Skeletal muscle tissue (tissue), 4 donors: ENCODE data around the gene DCAF8. TPM values are rescaled to one million over a fixed set of nuclear protein-coding genes. Genes with fewer than 3 reads are reported as not detected.

Experiments
- H3K27ac ChIP-seq: one replicate; pipeline ENCODE4 v1.7.0; 2013; ENCODE audit warnings: mild to moderate bottlenecking, low read depth, low read length, inconsistent platforms
- H3K27me3 ChIP-seq, 3 donors: one replicate each; pipeline ENCODE4 v1.7.0; 2013; ENCODE audit warnings: low read length in 3 of 3; ENCODE audit not compliant: control insufficient read depth in 3 of 3, insufficient read depth in 3 of 3
- H3K36me3 ChIP-seq, 3 donors: one replicate each; pipeline ENCODE4 v1.7.0; 2013; ENCODE audit warnings: low read length in 3 of 3; ENCODE audit not compliant: control insufficient read depth in 3 of 3, insufficient read depth in 3 of 3
- H3K4me1 ChIP-seq, 3 donors: one replicate each; pipeline ENCODE4 v1.7.0; 2013; ENCODE audit warnings: low read length in 3 of 3, mild to moderate bottlenecking in 3 of 3; ENCODE audit not compliant: control insufficient read depth in 3 of 3, insufficient read depth in 3 of 3
- H3K4me3 ChIP-seq, 3 donors: one replicate each; pipeline ENCODE4 v1.7.0; 2013; ENCODE audit warnings: low read length in 3 of 3
- H3K9ac ChIP-seq, 3 donors: one replicate each; pipeline ENCODE4 v1.7.0; 2013; ENCODE audit warnings: low read length in 3 of 3, mild to moderate bottlenecking in 3 of 3, moderate library complexity in 2 of 3, low read depth in 1 of 3
- H3K9me3 ChIP-seq, 3 donors: one replicate each; pipeline ENCODE4 v1.7.0; 2013; ENCODE audit warnings: low read length in 3 of 3; ENCODE audit not compliant: control insufficient read depth in 3 of 3
- total RNA-seq: library from RNA; depleted of rRNA; stranded (reverse); fragments of >200 nt; gene quantifications from one replicate; pipeline ENCODE4 v1.2.3, GENCODE V29; 2014
- donor health status: Osteomylitis.

The DCAF8 gene
- total RNA-seq, 1 donor from 2014 or later, result 63.2 TPM

GRCh38 chr1:160220301-160220700, 42.0 kb downstream of the DCAF8 start:
- no peak overlapping the region for H3K4me3 ChIP-seq
- no peak overlapping the region for H3K27ac ChIP-seq
- H3K9me3 ChIP-seq, result no peaks in the 10 kb centered on the region
- peaks cover 76 to 94% (median 86%) of the 10 kb centered on the region in 3 donors for H3K36me3 ChIP-seq
- H3K27me3 ChIP-seq, result no peaks in the 10 kb centered on the region
- H3K9ac ChIP-seq, result peak overlapping the region in 1 of 3 donors; percentile 9
- peaks cover 18 to 21% (median 20%) of the 10 kb centered on the region in 3 donors for H3K4me1 ChIP-seq

GRCh38 chr1:160219062-160219929, 43.1 kb downstream of the DCAF8 start:
- H3K4me3 ChIP-seq, result no peak overlapping the region
- peak overlapping the region; percentile 63 for H3K27ac ChIP-seq
- H3K27me3 ChIP-seq, result no peaks in the 10 kb centered on the region
- peaks cover 72 to 90% (median 84%) of the 10 kb centered on the region in 3 donors for H3K36me3 ChIP-seq
- peaks cover 18 to 21% (median 20%) of the 10 kb centered on the region in 3 donors for H3K4me1 ChIP-seq
- H3K9ac ChIP-seq, result peak overlapping the region; percentile 23 to 41 (median 41)
- no peaks in the 10 kb centered on the region for H3K9me3 ChIP-seq

- Histone ChIP-seq H3K4me3 (no peak overlapping the region), H3K36me3 (peaks cover 71 to 89% (median 84%) of the 10 kb centered on the region in 3 donors), H3K9me3 (no peaks in the 10 kb centered on the region), H3K4me1 (peaks cover 18 to 21% (median 20%) of the 10 kb centered on the region in 3 donors), H3K27me3 (no peaks in the 10 kb centered on the region), H3K27ac (peak overlapping the region; percentile 18), H3K9ac (no peak overlapping the region)
These were observed 44.8 kb downstream of the DCAF8 start for GRCh38 chr1:160217481-160218051.

GRCh38 chr1:160216301-160216700, 46.0 kb downstream of the DCAF8 start:
- no peaks in the 10 kb centered on the region for H3K9me3 ChIP-seq
- H3K9ac ChIP-seq, result no peak overlapping the region
- H3K36me3 ChIP-seq, result peaks cover 72 to 86% (median 84%) of the 10 kb centered on the region in 3 donors
- H3K4me3 ChIP-seq, result no peak overlapping the region
- no peaks in the 10 kb centered on the region for H3K27me3 ChIP-seq
- no peak overlapping the region for H3K27ac ChIP-seq
- H3K4me1 ChIP-seq, result peaks cover 18 to 21% (median 20%) of the 10 kb centered on the region in 3 donors

- Histone ChIP-seq H3K9ac (no peak overlapping the region), H3K4me1 (peaks cover 27 to 31% (median 30%) of the 10 kb centered on the region in 3 donors), H3K36me3 (peaks cover 60 to 78% (median 73%) of the 10 kb centered on the region in 3 donors)
These were observed 47.7 kb downstream of the DCAF8 start for GRCh38 chr1:160214481-160215140.

GRCh38 chr1:160211046-160211790, 51.1 kb downstream of the DCAF8 start:
- no peaks in the 10 kb centered on the region for H3K9me3 ChIP-seq
- peaks cover 40 to 56% (median 43%) of the 10 kb centered on the region in 3 donors for H3K36me3 ChIP-seq
- no peak overlapping the region for H3K4me3 ChIP-seq
- no peaks in the 10 kb centered on the region for H3K27me3 ChIP-seq
- H3K4me1 ChIP-seq, result peaks cover 46 to 47% (median 47%) of the 10 kb centered on the region in 3 donors
- H3K27ac ChIP-seq, result peak overlapping the region; percentile 88
- H3K9ac ChIP-seq, result no peak overlapping the region

More at GRCh38 chr1:160214481-160215140, 47.7 kb downstream of the DCAF8 start:
- Histone ChIP-seq H3K9me3 (no peaks in the 10 kb centered on the region), H3K27me3 (no peaks in the 10 kb centered on the region), H3K4me3 (no peak overlapping the region), H3K27ac (no peak overlapping the region)

- Histone ChIP-seq H3K27ac (peak overlapping the region; percentile 88), H3K4me3 (no peak overlapping the region), H3K4me1 (peaks cover 50 to 54% (median 52%) of the 10 kb centered on the region in 3 donors), H3K9me3 (no peaks in the 10 kb centered on the region), H3K36me3 (peaks cover 33 to 50% (median 37%) of the 10 kb centered on the region in 3 donors), H3K27me3 (no peaks in the 10 kb centered on the region), H3K9ac (peak overlapping the region in 1 of 3 donors; percentile 35)
These were observed 51.8 kb downstream of the DCAF8 start for GRCh38 chr1:160210561-160210960.

- Histone ChIP-seq H3K36me3 (peaks cover 26 to 40% (median 29%) of the 10 kb centered on the region in 3 donors), H3K4me3 (no peak overlapping the region), H3K27me3 (no peaks in the 10 kb centered on the region), H3K27ac (peak overlapping the region; percentile 88), H3K9me3 (no peaks in the 10 kb centered on the region), H3K4me1 (peaks cover 56 to 62% (median 58%) of the 10 kb centered on the region in 3 donors), H3K9ac (peak overlapping the region in 2 of 3 donors; percentile 59 to 64)
These were observed 52.9 kb downstream of the DCAF8 start for GRCh38 chr1:160209321-160210046.
